ENCODE measurements around the gene TJP2. TPM values are rescaled to one million over a fixed set of nuclear protein-coding genes. Genes with fewer than 3 reads are reported as not detected.
"Not testable (repeated sequence)": the region's sequence is repeated elsewhere in the genome, so short reads cannot be mapped to it uniquely, and the experiment has no call there.

TJP2 gene
- total RNA-seq, 2 experiments from 2014 or later: 16.9 to 17.6 TPM

GRCh38 chr9:69299826-69300225 is 125.7 kb downstream of the TJP2 start:
- Mint-ChIP-seq H3K4me1 (no peaks in the 10 kb centered on the region), H3K27ac (no peak overlapping the region), H3K36me3 (no peaks in the 10 kb centered on the region), H3K9me3 (ENCODE audit: low read depth) (no peaks in the 10 kb centered on the region), H3K4me3 (no peak overlapping the region), H3K27me3 (peaks cover 20% of the 10 kb centered on the region)
- ATAC-seq: no peak
- CTCF ChIA-PET: no interaction called here
- DNase-seq: no peak

DNA sequence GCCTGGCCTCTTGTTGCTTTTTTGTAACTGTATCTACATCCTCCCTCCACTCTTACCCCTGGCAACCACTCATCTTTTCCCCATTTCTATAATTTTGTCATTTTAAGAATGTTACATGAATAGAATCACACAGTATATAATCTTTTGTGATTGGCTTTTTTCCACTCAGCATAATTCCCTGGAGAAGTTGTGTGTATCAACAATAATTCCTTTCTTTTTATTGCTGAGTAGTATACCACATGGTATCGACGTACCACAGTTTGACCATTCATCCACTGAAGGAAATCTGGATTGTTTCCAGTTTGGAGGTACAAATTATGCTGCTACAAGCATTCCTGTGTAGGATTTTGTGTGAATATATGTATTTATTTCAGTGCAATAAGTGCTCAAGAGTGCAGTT is 129.3 kb downstream of the TJP2 start:
- ATAC-seq (no peak), DNase-seq (no peak)
- CTCF ChIA-PET: no interaction called here
- Mint-ChIP-seq H3K36me3 (no peaks in the 10 kb centered on the region), H3K4me3 (no peak overlapping the region), H3K27me3 (peaks cover 20% of the 10 kb centered on the region), H3K27ac (no peak overlapping the region), H3K9me3 (ENCODE audit: low read depth) (no peaks in the 10 kb centered on the region), H3K4me1 (no peaks in the 10 kb centered on the region)

GRCh38 chr9:69306895-69307445 is 132.9 kb downstream of the TJP2 start:
- H3K4me3 Mint-ChIP-seq; DNase-seq; H3K4me1 Mint-ChIP-seq; H3K27ac Mint-ChIP-seq; H3K36me3 Mint-ChIP-seq; ATAC-seq; H3K9me3 Mint-ChIP-seq (ENCODE audit: low read depth); CTCF ChIA-PET: not testable (repeated sequence)
- peaks cover 15% of the 10 kb centered on the region for H3K27me3 Mint-ChIP-seq

DNA sequence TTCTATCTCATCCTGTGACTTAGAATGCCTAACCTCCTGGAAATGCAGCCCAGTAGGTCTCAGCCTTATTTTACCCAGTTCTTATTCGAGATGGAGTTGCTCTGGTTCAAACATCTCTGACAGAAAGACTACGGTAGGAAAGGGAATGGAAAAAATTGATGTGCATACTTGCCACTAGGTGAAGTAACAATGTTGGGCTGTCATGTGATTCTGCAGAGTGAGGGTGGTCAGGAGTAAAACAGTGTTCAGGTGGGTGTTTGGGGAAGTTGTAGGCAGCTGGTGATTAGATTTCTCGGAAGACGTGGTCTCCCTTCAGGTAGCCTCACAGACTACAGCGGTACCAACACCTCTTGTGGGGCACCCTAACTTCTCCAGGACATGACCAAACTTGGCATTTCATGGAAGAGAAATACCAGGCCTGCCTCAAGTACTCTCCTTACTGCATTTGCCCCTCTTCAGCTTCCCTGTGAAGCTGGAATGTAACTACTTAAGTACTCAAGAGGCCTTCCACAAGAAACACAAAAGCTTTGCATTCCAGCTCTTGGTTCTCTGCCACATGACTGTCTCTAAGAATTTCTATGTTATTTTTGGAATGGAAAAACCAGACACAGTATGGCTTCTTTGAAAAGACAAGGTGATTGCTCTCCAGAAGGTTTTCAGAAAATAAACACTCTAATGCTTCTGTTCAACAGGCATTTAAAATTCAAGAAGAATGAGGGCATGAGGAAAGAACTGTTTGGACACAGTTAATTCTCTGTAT is 133.5 kb downstream of the TJP2 start:
- CTCF ChIA-PET: no interaction called here
- H3K4me3 Mint-ChIP-seq: no peak overlapping the region
- no peaks in the 10 kb centered on the region for H3K4me1 Mint-ChIP-seq
- DNase-seq (no peak), ATAC-seq (no peak)
- H3K9me3 Mint-ChIP-seq (ENCODE audit: low read depth): no peaks in the 10 kb centered on the region
- no peak overlapping the region for H3K27ac Mint-ChIP-seq
- H3K27me3 Mint-ChIP-seq: peaks cover 15% of the 10 kb centered on the region
- no peaks in the 10 kb centered on the region for H3K36me3 Mint-ChIP-seq

DNA sequence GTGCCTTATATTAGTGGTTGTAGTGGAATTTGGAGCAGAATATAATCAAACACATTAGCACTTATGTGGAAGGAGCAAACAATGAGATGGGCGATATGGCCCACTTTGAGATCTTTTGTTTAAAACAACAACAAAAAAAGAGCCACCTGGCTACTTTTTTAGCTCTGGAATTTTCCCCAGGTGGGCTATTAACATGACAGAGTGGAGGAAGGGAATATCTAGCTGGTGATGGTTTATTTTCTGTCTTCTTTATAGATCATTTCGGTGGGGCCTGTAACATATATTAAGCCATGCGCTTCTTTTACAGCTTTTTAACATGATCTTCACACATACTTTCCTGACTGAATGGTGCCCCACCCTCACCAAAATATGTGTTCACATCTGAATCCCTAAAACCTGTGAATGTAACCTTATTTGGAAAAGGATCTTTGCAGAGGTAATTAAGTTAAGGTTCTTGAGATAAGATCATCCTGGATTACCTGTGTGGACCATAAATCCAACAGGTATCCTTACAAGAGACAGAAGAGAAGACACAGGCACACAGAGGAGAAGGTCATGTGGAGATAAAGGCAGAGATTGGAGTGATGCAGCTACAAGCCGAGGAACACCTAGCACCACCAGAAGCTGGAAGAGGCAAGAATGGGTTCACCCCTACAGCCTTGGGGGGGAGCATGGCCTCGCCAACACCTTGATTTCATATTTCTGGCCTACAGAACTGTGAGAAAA is 134.3 kb downstream of the TJP2 start:
- H3K27me3 Mint-ChIP-seq: peaks cover 12% of the 10 kb centered on the region
- no peak overlapping the region for H3K27ac Mint-ChIP-seq
- H3K9me3 Mint-ChIP-seq (ENCODE audit: low read depth): no peaks in the 10 kb centered on the region
- H3K36me3 Mint-ChIP-seq: no peaks in the 10 kb centered on the region
- no peak for ATAC-seq
- no peaks in the 10 kb centered on the region for H3K4me1 Mint-ChIP-seq
- DNase-seq: no peak
- CTCF ChIA-PET: no interaction called here
- no peak overlapping the region for H3K4me3 Mint-ChIP-seq

GRCh38 chr9:69313175-69313574 is 139.1 kb downstream of the TJP2 start:
- peaks cover 3% of the 10 kb centered on the region for H3K36me3 Mint-ChIP-seq
- no peak for DNase-seq

DNA sequence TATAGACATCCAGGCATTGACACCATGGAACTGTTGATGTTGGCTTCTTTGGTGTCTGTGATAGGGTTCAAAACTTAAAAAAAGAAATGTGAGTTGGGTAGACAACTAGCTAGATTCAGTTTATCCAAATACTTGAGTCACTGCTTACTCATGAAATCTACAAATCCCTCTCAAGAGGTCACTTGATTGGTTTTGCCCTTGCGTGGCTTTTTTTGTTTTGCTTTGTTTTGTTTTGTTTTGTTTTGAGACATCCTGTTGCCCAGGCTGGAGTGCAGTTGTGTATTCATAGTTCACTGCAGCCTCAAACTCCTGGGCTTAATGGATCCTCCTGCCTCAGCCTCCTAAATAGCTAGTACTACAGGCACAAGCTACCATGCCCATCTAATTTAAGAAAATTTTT is 140.5 kb downstream of the TJP2 start:
- Mint-ChIP-seq H3K27me3 (peaks cover 3% of the 10 kb centered on the region), H3K27ac (no peak overlapping the region)

More at GRCh38 chr9:69313175-69313574, 139.1 kb downstream of the TJP2 start:
- H3K27me3 Mint-ChIP-seq: peaks cover 3% of the 10 kb centered on the region
- H3K27ac Mint-ChIP-seq: no peak overlapping the region
- ATAC-seq: no peak
- H3K4me3 Mint-ChIP-seq: no peak overlapping the region
- H3K9me3 Mint-ChIP-seq (ENCODE audit: low read depth): peaks cover 4% of the 10 kb centered on the region
- H3K4me1 Mint-ChIP-seq: peaks cover 2% of the 10 kb centered on the region
- CTCF ChIA-PET: no interaction called here

GRCh38 chr9:69317081-69317480 is 143.0 kb downstream of the TJP2 start:
- peaks cover 4% of the 10 kb centered on the region for H3K9me3 Mint-ChIP-seq (ENCODE audit: low read depth)
- no peak overlapping the region for H3K4me3 Mint-ChIP-seq
- H3K27me3 Mint-ChIP-seq: peaks cover 3% of the 10 kb centered on the region
- peaks cover 2% of the 10 kb centered on the region for H3K4me1 Mint-ChIP-seq
- DNase-seq: no peak
- peaks cover 3% of the 10 kb centered on the region for H3K36me3 Mint-ChIP-seq
- no peak for ATAC-seq
- CTCF ChIA-PET: no interaction called here
- H3K27ac Mint-ChIP-seq: no peak overlapping the region

More for the DNA sequence above, 140.5 kb downstream of the TJP2 start:
- Mint-ChIP-seq H3K36me3 (peaks cover 3% of the 10 kb centered on the region), H3K4me1 (peaks cover 2% of the 10 kb centered on the region), H3K4me3 (no peak overlapping the region), H3K9me3 (ENCODE audit: low read depth) (peaks cover 4% of the 10 kb centered on the region)
- DNase-seq: no peak
- CTCF ChIA-PET: no interaction called here
- ATAC-seq: no peak

DNA sequence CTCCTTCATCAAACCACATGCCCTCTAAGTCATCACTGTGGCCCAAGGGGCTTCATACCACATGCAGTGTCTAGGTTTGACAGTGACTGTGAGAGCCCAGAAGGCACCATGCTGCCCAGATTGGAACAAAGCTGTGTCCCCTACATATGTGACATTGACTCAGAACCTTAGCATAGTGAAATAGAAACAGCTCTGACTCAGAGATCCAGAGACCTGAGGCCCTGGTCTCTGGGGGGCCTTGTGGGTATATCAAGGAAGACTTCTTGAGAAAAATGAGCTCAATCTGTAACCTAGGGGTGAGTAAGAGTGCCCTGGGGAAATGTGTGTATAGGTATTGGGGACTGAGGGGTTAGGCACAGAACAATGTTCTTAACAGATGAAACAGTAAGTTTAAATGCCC is 143.8 kb downstream of the TJP2 start:
- DNase-seq: no peak
- Mint-ChIP-seq H3K4me3 (no peak overlapping the region), H3K4me1 (peaks cover 2% of the 10 kb centered on the region), H3K27me3 (peaks cover 8% of the 10 kb centered on the region), H3K27ac (no peak overlapping the region), H3K9me3 (ENCODE audit: low read depth) (peaks cover 4% of the 10 kb centered on the region), H3K36me3 (peaks cover 3% of the 10 kb centered on the region)
- CTCF ChIA-PET: no interaction called here
- ATAC-seq: no peak

DNA sequence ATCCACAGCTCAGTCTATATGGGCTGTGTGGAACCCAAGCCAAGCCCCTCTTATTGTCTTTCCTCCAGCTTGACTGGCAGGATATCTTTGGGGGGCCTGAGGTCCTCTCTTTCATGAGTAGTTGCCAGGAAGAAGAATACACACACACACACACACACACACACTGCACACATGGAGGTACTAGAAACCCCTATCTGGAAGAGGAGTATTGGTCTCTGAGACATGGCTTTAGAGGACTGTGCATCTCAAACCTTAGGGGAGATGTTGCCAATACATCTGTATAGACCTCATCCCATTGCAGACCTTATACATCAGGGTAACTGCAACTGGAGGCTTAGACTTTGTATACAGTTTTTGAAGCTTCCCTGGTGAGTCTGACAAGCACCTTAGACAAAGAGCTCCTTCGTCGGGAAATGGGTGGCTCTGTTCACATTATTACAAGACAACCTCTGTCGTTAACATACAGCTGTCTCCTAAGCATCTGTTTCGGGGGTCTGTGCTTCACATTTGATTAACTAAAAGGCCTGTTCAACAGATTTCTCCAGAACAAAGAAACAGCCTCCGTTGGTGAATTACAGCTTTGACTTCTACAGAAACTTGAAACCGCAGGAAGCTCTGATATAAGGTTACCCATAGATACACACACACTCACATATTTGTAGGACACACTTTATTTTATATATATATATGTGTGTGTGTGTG is 145.4 kb downstream of the TJP2 start:
- peaks cover 2% of the 10 kb centered on the region for H3K4me1 Mint-ChIP-seq
- no peaks in the 10 kb centered on the region for H3K9me3 Mint-ChIP-seq (ENCODE audit: low read depth)
- CTCF ChIA-PET: no interaction called here
- no peak for DNase-seq
- no peak overlapping the region for H3K27ac Mint-ChIP-seq
- no peaks in the 10 kb centered on the region for H3K36me3 Mint-ChIP-seq
- H3K4me3 Mint-ChIP-seq: no peak overlapping the region
- ATAC-seq: no peak
- peaks cover 22% of the 10 kb centered on the region for H3K27me3 Mint-ChIP-seq

- no peak for ATAC-seq
- Mint-ChIP-seq H3K27me3 (peaks cover 42% of the 10 kb centered on the region), H3K4me3 (no peak overlapping the region), H3K9me3 (ENCODE audit: low read depth) (no peaks in the 10 kb centered on the region), H3K27ac (no peak overlapping the region), H3K36me3 (no peaks in the 10 kb centered on the region), H3K4me1 (peaks cover 6% of the 10 kb centered on the region)
- DNase-seq: no peak
- CTCF ChIA-PET: no interaction called here
These were observed 148.2 kb downstream of the TJP2 start for GRCh38 chr9:69322256-69322655.

DNA sequence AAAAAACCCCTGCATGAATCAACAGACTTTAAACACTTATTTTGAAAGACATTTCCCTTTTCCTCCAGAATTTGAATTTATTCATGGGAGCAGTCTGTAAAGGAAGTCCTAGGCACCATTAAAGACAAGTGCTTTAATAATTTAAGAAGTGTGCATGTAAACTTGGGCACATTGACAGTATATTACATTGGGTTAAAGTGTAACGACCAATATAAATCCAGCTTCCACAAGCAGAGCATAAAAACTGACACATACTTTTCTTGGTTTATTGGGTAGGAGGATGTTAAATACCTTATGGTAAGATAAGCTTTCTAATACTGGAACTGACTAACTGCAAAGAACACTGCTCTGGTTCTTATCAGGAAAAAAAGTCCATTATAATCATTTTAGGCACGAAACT is 149.8 kb downstream of the TJP2 start:
- no peaks in the 10 kb centered on the region for H3K9me3 Mint-ChIP-seq (ENCODE audit: low read depth)
- no peak overlapping the region for H3K27ac Mint-ChIP-seq
- peaks cover 4% of the 10 kb centered on the region for H3K4me1 Mint-ChIP-seq
- H3K36me3 Mint-ChIP-seq: no peaks in the 10 kb centered on the region
- ATAC-seq: no peak
- DNase-seq: no peak
- CTCF ChIA-PET: no interaction called here
- peaks cover 53% of the 10 kb centered on the region for H3K27me3 Mint-ChIP-seq
- no peak overlapping the region for H3K4me3 Mint-ChIP-seq
